Measurements from ENCODE around the gene AK4. TPM values are rescaled to one million over a fixed set of nuclear protein-coding genes. Genes with fewer than 3 reads are reported as not detected.

AK4 gene
- polyA plus RNA-seq, 2 of the 4 experiments (the other 2 are of a cell fraction): 10.6 to 25.9 TPM

GRCh38 chr1:65250826-65251225 lies 102.8 kb downstream of the AK4 start:
- ATAC-seq (no peak), DNase-seq (ENCODE audit: low read depth in 1 of 2, low spot score in 1 of 2) (no peak), FAIRE-seq (no peak)
- 84% methylated on average over 2 of the region's 2 CpGs for WGBS (ENCODE audit: missing lambda C conversion rate)
- Histone ChIP-seq H3K4me1 (peaks cover 21% of the 10 kb centered on the region), H3K4me3 (no peak overlapping the region), H3K4me2 (no peak overlapping the region), H3K9me3 (no peaks in the 10 kb centered on the region), H3K27ac (no peak overlapping the region)
- TF ChIP-seq POLR2A (IDR thresholded peaks at IDR 0.05; ENCODE audit: low read length) (no peak), RARB (CRISPR knock-in tag; IDR thresholded peaks at IDR 0.05) (no peak), NR3C1 (IDR thresholded peaks at IDR 0.05) (no peak), E2F6 (IDR thresholded peaks at IDR 0.05; ENCODE audit: borderline replicate concordance, low read depth) (no peak), CTCF (IDR thresholded peaks at IDR 0.05) (no peak), MAZ (IDR thresholded peaks at IDR 0.05; ENCODE audit: borderline replicate concordance, low read depth, low read length) (no peak), ZSCAN20 (CRISPR knock-in tag; IDR thresholded peaks at IDR 0.05) (no peak), CEBPB (IDR thresholded peaks at IDR 0.05) (no peak), RNF2 (IDR thresholded peaks at IDR 0.05; ENCODE audit: borderline replicate concordance, low read depth) (no peak), FOSB (CRISPR knock-in tag; IDR thresholded peaks at IDR 0.05) (no peak), JUNB (IDR thresholded peaks at IDR 0.05) (no peak), TP53 (CRISPR knock-in tag; IDR thresholded peaks at IDR 0.05) (no peak), HOXB13 (CRISPR knock-in tag; IDR thresholded peaks at IDR 0.05; ENCODE audit: low read depth) (no peak), JUN (IDR thresholded peaks at IDR 0.05) (no peak), CHD2 (IDR thresholded peaks at IDR 0.05; ENCODE audit: low read length, partially characterized antibody) (no peak), MAFK (IDR thresholded peaks at IDR 0.05; ENCODE audit: partially characterized antibody) (no peak), KDM1A (IDR thresholded peaks at IDR 0.05; ENCODE audit: low read depth) (no peak), KDM5A (IDR thresholded peaks at IDR 0.05) (no peak)
- TF ChIP-seq, protein P1, sequence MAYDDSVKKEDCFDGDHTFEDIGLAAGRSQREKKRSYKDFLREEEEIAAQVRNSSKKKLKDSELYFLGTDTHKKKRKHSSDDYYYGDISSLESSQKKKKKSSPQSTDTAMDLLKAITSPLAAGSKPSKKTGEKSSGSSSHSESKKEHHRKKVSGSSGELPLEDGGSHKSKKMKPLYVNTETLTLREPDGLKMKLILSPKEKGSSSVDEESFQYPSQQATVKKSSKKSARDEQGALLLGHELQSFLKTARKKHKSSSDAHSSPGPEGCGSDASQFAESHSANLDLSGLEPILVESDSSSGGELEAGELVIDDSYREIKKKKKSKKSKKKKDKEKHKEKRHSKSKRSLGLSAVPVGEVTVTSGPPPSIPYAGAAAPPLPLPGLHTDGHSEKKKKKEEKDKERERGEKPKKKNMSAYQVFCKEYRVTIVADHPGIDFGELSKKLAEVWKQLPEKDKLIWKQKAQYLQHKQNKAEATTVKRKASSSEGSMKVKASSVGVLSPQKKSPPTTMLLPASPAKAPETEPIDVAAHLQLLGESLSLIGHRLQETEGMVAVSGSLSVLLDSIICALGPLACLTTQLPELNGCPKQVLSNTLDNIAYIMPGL (CRISPR knock-in tag; IDR thresholded peaks at IDR 0.05; ENCODE audit: borderline replicate concordance): no peak
- CTCF ChIA-PET: no interaction called here
- POLR2A ChIA-PET: no interaction called here

DNA sequence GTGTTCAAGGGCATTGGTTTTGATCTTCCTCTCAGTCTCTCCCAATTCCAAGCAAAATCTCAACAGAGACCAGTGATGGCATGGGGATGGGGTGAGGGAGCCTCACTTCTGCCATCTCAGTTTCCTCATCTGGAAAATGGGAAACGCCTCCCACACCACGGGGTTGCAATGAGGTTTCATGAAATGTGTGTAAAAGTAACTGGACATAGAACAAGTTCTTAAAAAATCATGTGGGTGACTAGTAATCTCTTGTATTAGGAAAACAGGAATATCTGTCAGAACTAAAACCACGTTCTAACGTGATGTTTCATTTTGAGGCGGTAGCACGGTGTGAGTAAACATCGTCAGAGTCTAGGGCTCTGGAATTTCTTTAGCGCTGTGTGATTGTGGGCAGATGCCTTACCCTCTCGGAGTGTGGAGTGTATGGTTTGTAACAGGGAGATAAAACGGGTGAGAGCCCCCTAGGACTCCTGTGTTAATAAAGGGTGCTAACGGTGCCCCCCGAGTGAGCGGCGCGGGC lies 105.9 kb downstream of the AK4 start:
- ChIA-PET CTCF (interaction anchor here (0.9 to 2.1 kb wide), 3 partner anchors 9 to 434 kb away, joined by 3 to 4 read pairs (median 3); no protein-coding TSS in a partner anchor), POLR2A (interaction anchor here (1.7 kb wide), 1 partner anchor 166 kb away, joined by 6 read pairs; the partner anchor contains the start of genes LEPR and LEPROT)
- peaks cover 10% of the 10 kb centered on the region for H3K4me1 ChIP-seq
- H3K27ac ChIP-seq: peak overlapping the region; percentile 76 to 85
- peak overlapping the region; percentile 77 for H3K4me3 ChIP-seq
- peak overlapping the region; percentile 99 for H3K4me2 ChIP-seq
- H3K9me3 ChIP-seq: no peaks in the 10 kb centered on the region
- TF ChIP-seq KDM1A (IDR thresholded peaks at IDR 0.05; ENCODE audit: low read depth) (peak; percentile 54; the same call in 1 of the 2 replicates), PHF8 (IDR thresholded peaks at IDR 0.05; ENCODE audit: borderline replicate concordance, low read depth) (peak; percentile 44; the same call in 1 of the 2 replicates), MAFK (IDR thresholded peaks at IDR 0.05; ENCODE audit: partially characterized antibody) (no peak), ZFP36 (IDR thresholded peaks at IDR 0.05; ENCODE audit: borderline replicate concordance, partially characterized antibody) (peak; percentile 60)
- WGBS (ENCODE audit: missing lambda C conversion rate): 1% methylated on average over 10 of the region's 15 CpGs
- no peak for FAIRE-seq
- peak in 1 of 2 experiments; percentile 9 for DNase-seq (ENCODE audit: low read depth in 1 of 2, low spot score in 1 of 2)
- ATAC-seq: peak; percentile 65
